ENCODE results near the gene PRIMPOL. TPM values are rescaled to one million over a fixed set of nuclear protein-coding genes. Genes with fewer than 3 reads are reported as not detected.
A peak's percentile ranks its signal among the peaks of the same experiment; 100 is the strongest.

Gene PRIMPOL
- total and polyA plus RNA-seq, 9 of the 15 experiments (the other 6 are each of a cell fraction or from before 2014, with no cell fraction given) = 11.0 to 32.0 (median 16.1) TPM

DNA sequence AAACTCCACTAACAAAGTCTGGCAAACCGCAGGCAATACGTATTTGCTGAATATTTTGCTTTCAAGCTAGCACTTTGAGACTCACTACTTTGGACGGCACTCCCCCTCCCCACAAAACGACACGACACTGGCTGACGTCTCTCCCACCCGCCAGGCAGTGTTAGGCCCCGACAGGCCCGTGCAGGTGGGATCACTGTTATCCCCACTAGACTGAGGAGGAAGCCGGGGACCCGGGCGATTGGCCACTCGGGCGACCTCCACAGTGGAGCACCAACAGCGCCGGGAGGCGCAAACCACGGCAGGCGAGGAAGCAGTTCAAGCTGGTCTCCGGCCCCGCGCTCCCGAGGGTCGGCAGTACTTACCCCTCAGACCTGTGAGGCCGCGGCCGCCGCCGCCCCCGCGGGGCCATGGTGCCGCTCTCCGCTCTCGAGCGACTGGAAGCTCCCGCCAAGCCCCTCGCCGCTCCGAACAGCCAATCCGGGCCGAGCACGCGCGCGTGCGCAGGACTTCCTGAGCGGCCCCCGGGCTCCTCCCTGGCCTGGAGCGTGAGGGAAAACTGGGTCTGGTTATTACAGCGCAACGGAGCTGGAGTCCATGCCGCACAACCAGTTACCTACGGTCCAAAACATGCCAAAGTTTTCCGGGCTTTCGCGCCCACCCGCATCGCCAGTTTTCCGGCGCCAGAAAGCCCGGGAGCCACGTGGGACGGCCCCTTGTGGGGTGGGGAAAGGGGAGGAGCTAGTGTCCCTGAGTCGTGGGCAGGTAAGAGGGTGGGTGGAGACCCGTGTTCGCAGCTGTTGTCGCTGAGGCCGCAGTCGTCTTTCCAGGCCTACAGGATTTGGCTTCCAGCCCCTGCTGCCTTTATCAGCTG lies 84.4 kb downstream of the PRIMPOL start, which contains the start of gene CENPU (continued):
- TF ChIP-seq U2AF1 (optimal IDR thresholded peaks at IDR 0.05; ENCODE audit: low read depth, low read length) (peak; percentile 97), ZNF644 (tag; IDR thresholded peaks at IDR 0.05; ENCODE audit: low read depth) (0 out of 2 replicates have a peak, but pooled peaks have one; percentile 48), MCM3 (IDR thresholded peaks at IDR 0.05) (no peak), PRPF4 (IDR thresholded peaks at IDR 0.05; ENCODE audit: insufficient read depth, low read depth, low read length, poor library complexity, severe bottlenecking) (no peak), HNRNPL (IDR thresholded peaks at IDR 0.05; ENCODE audit: low read depth, low read length) (peak; percentile 42; the same call in 1 of the 2 replicates), ZNF311 (CRISPR knock-in tag; IDR thresholded peaks at IDR 0.05) (no peak), PHTF2 (CRISPR knock-in tag; IDR thresholded peaks at IDR 0.05) (no peak), CHD2 (IDR thresholded peaks at IDR 0.05; ENCODE audit: low read depth, low read length) (peak; percentile 73; the same call in 1 of the 2 replicates), HNRNPLL (IDR thresholded peaks at IDR 0.05; ENCODE audit: low read depth, low read length, poor library complexity, severe bottlenecking) (peak; percentile 58), MCM5 (IDR thresholded peaks at IDR 0.05; ENCODE audit: low read depth) (no peak), ASH1L (IDR thresholded peaks at IDR 0.05; ENCODE audit: borderline replicate concordance, low read depth, partially characterized antibody) (no peak), SAFB (IDR thresholded peaks at IDR 0.05; ENCODE audit: borderline replicate concordance, low read depth, low read length) (0 out of 2 replicates have a peak, but pooled peaks have one; percentile 37), SNIP1 (IDR thresholded peaks at IDR 0.05; ENCODE audit: low read depth) (no peak), NFRKB (IDR thresholded peaks at IDR 0.05; ENCODE audit: low read depth) (peak; percentile 47; the same call in 1 of the 2 replicates), ZNF347 (CRISPR knock-in tag; IDR thresholded peaks at IDR 0.05; ENCODE audit: low read depth) (no peak), BMI1 (IDR thresholded peaks at IDR 0.05; ENCODE audit: low read length) (0 out of 2 replicates have a peak, but pooled peaks have one; percentile 12)
- TF ChIP-seq, protein P1, sequence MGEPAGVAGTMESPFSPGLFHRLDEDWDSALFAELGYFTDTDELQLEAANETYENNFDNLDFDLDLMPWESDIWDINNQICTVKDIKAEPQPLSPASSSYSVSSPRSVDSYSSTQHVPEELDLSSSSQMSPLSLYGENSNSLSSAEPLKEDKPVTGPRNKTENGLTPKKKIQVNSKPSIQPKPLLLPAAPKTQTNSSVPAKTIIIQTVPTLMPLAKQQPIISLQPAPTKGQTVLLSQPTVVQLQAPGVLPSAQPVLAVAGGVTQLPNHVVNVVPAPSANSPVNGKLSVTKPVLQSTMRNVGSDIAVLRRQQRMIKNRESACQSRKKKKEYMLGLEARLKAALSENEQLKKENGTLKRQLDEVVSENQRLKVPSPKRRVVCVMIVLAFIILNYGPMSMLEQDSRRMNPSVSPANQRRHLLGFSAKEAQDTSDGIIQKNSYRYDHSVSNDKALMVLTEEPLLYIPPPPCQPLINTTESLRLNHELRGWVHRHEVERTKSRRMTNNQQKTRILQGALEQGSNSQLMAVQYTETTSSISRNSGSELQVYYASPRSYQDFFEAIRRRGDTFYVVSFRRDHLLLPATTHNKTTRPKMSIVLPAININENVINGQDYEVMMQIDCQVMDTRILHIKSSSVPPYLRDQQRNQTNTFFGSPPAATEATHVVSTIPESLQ (CRISPR knock-in tag; IDR thresholded peaks at IDR 0.05) = no peak

Data from K562 (cell line).